GM18517 (cell line): ENCODE data around the gene MALAT1.
"Not testable (repeated sequence)": the region's sequence is repeated elsewhere in the genome, so short reads cannot be mapped to it uniquely, and the experiment has no call there.

Experiments used
- ATAC-seq: cut with Tn5 transposase; IDR thresholded peaks from one replicate; pipeline ENCODE4 v1.9.1; 2021; ENCODE audit warnings: mild to moderate bottlenecking, moderate library complexity; ENCODE audit not compliant: unreplicated experiment

The MALAT1 gene

DNA sequence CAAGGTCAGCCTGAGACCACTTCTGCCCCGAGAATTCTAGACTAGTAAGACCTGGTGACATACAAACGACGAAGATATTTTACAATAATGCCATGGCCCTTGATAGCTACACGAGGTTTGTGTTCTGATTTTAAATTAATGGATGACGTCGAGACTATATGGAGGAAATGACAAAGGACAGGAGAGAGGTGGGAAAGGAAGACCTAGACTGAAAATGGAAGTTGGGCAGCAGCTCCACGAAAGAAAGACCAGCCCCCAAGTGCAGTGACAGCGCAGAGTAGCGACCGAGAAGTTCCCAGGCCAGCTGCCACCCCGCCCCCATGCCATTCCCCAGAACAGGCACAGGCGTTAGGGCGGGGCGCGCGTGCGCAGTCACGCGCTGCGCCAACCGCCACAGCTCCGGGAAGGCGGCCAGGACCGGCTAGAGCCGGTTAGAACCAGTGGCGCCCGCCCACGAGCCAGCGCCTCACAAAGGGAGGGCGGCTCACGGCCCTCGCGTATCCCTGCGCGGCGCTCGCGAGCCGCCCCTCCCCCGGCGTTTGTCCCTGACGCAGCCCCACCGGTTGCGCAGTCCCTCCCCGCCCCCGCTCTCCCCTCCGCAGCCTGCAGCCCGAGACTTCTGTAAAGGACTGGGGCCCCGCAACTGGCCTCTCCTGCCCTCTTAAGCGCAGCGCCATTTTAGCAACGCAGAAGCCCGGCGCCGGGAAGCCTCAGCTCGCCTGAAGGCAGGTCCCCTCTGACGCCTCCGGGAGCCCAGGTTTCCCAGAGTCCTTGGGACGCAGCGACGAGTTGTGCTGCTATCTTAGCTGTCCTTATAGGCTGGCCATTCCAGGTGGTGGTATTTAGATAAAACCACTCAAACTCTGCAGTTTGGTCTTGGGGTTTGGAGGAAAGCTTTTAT lies 1.5 kb upstream of the MALAT1 start:
- peak; percentile 45 for ATAC-seq

DNA sequence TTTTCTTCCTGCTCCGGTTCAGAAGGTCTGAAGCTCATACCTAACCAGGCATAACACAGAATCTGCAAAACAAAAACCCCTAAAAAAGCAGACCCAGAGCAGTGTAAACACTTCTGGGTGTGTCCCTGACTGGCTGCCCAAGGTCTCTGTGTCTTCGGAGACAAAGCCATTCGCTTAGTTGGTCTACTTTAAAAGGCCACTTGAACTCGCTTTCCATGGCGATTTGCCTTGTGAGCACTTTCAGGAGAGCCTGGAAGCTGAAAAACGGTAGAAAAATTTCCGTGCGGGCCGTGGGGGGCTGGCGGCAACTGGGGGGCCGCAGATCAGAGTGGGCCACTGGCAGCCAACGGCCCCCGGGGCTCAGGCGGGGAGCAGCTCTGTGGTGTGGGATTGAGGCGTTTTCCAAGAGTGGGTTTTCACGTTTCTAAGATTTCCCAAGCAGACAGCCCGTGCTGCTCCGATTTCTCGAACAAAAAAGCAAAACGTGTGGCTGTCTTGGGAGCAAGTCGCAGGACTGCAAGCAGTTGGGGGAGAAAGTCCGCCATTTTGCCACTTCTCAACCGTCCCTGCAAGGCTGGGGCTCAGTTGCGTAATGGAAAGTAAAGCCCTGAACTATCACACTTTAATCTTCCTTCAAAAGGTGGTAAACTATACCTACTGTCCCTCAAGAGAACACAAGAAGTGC lies 661 bp upstream of the MALAT1 start:
- ATAC-seq = no peak

DNA sequence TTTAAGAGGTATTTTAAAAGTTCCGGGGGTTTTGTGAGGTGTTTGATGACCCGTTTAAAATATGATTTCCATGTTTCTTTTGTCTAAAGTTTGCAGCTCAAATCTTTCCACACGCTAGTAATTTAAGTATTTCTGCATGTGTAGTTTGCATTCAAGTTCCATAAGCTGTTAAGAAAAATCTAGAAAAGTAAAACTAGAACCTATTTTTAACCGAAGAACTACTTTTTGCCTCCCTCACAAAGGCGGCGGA lies 193 bp upstream of the MALAT1 start:
- no peak for ATAC-seq

DNA sequence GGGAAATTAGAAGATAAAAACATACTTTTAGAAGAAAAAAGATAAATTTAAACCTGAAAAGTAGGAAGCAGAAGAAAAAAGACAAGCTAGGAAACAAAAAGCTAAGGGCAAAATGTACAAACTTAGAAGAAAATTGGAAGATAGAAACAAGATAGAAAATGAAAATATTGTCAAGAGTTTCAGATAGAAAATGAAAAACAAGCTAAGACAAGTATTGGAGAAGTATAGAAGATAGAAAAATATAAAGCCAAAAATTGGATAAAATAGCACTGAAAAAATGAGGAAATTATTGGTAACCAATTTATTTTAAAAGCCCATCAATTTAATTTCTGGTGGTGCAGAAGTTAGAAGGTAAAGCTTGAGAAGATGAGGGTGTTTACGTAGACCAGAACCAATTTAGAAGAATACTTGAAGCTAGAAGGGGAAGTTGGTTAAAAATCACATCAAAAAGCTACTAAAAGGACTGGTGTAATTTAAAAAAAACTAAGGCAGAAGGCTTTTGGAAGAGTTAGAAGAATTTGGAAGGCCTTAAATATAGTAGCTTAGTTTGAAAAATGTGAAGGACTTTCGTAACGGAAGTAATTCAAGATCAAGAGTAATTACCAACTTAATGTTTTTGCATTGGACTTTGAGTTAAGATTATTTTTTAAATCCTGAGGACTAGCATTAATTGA lies 1.0 kb downstream of the MALAT1 start:
- ATAC-seq = no peak

DNA sequence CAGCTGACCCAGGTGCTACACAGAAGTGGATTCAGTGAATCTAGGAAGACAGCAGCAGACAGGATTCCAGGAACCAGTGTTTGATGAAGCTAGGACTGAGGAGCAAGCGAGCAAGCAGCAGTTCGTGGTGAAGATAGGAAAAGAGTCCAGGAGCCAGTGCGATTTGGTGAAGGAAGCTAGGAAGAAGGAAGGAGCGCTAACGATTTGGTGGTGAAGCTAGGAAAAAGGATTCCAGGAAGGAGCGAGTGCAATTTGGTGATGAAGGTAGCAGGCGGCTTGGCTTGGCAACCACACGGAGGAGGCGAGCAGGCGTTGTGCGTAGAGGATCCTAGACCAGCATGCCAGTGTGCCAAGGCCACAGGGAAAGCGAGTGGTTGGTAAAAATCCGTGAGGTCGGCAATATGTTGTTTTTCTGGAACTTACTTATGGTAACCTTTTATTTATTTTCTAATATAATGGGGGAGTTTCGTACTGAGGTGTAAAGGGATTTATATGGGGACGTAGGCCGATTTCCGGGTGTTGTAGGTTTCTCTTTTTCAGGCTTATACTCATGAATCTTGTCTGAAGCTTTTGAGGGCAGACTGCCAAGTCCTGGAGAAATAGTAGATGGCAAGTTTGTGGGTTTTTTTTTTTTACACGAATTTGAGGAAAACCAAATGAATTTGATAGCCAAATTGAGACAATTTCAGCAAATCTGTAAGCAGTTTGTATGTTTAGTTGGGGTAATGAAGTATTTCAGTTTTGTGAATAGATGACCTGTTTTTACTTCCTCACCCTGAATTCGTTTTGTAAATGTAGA lies 1.7 kb downstream of the MALAT1 start:
- ATAC-seq = no peak

DNA sequence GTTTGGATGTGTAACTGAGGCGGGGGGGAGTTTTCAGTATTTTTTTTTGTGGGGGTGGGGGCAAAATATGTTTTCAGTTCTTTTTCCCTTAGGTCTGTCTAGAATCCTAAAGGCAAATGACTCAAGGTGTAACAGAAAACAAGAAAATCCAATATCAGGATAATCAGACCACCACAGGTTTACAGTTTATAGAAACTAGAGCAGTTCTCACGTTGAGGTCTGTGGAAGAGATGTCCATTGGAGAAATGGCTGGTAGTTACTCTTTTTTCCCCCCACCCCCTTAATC lies 2.3 kb downstream of the MALAT1 start:
- no peak for ATAC-seq

DNA sequence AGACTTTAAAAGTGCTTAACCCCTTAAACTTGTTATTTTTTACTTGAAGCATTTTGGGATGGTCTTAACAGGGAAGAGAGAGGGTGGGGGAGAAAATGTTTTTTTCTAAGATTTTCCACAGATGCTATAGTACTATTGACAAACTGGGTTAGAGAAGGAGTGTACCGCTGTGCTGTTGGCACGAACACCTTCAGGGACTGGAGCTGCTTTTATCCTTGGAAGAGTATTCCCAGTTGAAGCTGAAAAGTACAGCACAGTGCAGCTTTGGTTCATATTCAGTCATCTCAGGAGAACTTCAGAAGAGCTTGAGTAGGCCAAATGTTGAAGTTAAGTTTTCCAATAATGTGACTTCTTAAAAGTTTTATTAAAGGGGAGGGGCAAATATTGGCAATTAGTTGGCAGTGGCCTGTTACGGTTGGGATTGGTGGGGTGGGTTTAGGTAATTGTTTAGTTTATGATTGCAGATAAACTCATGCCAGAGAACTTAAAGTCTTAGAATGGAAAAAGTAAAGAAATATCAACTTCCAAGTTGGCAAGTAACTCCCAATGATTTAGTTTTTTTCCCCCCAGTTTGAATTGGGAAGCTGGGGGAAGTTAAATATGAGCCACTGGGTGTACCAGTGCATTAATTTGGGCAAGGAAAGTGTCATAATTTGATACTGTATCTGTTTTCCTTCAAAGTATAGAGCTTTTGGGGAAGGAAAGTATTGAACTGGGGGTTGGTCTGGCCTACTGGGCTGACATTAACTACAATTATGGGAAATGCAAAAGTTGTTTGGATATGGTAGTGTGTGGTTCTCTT lies 2.8 kb downstream of the MALAT1 start:
- ATAC-seq = no peak

DNA sequence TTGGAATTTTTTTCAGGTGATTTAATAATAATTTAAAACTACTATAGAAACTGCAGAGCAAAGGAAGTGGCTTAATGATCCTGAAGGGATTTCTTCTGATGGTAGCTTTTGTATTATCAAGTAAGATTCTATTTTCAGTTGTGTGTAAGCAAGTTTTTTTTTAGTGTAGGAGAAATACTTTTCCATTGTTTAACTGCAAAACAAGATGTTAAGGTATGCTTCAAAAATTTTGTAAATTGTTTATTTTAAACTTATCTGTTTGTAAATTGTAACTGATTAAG lies 3.4 kb downstream of the MALAT1 start:
- ATAC-seq = no peak

DNA sequence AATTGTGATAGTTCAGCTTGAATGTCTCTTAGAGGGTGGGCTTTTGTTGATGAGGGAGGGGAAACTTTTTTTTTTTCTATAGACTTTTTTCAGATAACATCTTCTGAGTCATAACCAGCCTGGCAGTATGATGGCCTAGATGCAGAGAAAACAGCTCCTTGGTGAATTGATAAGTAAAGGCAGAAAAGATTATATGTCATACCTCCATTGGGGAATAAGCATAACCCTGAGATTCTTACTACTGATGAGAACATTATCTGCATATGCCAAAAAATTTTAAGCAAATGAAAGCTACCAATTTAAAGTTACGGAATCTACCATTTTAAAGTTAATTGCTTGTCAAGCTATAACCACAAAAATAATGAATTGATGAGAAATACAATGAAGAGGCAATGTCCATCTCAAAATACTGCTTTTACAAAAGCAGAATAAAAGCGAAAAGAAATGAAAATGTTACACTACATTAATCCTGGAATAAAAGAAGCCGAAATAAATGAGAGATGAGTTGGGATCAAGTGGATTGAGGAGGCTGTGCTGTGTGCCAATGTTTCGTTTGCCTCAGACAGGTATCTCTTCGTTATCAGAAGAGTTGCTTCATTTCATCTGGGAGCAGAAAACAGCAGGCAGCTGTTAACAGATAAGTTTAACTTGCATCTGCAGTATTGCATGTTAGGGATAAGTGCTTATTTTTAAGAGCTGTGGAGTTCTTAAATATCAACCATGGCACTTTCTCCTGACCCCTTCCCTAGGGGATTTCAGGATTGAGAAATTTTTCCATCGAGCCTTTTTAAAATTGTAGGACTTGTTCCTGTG lies 3.9 kb downstream of the MALAT1 start:
- no peak for ATAC-seq

DNA sequence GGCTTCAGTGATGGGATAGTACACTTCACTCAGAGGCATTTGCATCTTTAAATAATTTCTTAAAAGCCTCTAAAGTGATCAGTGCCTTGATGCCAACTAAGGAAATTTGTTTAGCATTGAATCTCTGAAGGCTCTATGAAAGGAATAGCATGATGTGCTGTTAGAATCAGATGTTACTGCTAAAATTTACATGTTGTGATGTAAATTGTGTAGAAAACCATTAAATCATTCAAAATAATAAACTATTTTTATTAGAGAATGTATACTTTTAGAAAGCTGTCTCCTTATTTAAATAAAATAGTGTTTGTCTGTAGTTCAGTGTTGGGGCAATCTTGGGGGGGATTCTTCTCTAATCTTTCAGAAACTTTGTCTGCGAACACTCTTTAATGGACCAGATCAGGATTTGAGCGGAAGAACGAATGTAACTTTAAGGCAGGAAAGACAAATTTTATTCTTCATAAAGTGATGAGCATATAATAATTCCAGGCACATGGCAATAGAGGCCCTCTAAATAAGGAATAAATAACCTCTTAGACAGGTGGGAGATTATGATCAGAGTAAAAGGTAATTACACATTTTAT lies 4.6 kb downstream of the MALAT1 start:
- ATAC-seq = no peak

DNA sequence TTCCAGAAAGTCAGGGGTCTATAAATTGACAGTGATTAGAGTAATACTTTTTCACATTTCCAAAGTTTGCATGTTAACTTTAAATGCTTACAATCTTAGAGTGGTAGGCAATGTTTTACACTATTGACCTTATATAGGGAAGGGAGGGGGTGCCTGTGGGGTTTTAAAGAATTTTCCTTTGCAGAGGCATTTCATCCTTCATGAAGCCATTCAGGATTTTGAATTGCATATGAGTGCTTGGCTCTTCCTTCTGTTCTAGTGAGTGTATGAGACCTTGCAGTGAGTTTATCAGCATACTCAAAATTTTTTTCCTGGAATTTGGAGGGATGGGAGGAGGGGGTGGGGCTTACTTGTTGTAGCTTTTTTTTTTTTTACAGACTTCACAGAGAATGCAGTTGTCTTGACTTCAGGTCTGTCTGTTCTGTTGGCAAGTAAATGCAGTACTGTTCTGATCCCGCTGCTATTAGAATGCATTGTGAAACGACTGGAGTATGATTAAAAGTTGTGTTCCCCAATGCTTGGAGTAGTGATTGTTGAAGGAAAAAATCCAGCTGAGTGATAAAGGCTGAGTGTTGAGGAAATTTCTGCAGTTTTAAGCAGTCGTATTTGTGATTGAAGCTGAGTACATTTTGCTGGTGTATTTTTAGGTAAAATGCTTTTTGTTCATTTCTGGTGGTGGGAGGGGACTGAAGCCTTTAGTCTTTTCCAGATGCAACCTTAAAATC lies 5.3 kb downstream of the MALAT1 start:
- no peak for ATAC-seq

DNA sequence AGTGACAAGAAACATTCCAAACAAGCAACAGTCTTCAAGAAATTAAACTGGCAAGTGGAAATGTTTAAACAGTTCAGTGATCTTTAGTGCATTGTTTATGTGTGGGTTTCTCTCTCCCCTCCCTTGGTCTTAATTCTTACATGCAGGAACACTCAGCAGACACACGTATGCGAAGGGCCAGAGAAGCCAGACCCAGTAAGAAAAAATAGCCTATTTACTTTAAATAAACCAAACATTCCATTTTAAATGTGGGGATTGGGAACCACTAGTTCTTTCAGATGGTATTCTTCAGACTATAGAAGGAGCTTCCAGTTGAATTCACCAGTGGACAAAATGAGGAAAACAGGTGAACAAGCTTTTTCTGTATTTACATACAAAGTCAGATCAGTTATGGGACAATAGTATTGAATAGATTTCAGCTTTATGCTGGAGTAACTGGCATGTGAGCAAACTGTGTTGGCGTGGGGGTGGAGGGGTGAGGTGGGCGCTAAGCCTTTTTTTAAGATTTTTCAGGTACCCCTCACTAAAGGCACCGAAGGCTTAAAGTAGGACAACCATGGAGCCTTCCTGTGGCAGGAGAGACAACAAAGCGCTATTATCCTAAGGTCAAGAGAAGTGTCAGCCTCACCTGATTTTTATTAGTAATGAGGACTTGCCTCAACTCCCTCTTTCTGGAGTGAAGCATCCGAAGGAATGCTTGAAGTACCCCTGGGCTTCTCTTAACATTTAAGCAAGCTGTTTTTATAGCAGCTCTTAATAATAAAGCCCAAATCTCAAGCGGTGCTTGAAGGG lies 6.0 kb downstream of the MALAT1 start:
- no peak for ATAC-seq

DNA sequence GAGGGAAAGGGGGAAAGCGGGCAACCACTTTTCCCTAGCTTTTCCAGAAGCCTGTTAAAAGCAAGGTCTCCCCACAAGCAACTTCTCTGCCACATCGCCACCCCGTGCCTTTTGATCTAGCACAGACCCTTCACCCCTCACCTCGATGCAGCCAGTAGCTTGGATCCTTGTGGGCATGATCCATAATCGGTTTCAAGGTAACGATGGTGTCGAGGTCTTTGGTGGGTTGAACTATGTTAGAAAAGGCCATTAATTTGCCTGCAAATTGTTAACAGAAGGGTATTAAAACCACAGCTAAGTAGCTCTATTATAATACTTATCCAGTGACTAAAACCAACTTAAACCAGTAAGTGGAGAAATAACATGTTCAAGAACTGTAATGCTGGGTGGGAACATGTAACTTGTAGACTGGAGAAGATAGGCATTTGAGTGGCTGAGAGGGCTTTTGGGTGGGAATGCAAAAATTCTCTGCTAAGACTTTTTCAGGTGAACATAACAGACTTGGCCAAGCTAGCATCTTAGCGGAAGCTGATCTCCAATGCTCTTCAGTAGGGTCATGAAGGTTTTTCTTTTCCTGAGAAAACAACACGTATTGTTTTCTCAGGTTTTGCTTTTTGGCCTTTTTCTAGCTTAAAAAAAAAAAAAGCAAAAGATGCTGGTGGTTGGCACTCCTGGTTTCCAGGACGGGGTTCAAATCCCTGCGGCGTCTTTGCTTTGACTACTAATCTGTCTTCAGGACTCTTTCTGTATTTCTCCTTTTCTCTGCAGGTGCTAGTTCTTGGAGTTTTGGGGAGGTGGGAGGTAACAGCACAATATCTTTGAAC lies 6.8 kb downstream of the MALAT1 start:
- no peak for ATAC-seq

DNA sequence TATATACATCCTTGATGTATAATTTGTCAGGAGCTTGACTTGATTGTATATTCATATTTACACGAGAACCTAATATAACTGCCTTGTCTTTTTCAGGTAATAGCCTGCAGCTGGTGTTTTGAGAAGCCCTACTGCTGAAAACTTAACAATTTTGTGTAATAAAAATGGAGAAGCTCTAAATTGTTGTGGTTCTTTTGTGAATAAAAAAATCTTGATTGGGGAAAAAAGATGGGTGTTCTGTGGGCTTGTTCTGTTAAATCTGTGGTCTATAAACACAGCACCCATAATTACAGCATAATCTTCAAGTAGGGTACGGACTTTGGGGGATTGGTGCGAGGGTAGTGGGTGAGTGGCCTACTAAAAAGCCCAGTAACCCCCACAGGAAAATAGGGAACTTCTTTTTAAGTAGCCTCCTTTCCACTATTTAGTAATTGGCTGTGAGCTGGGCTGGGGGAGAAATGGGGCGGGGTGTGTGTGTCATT lies 7.5 kb downstream of the MALAT1 start:
- peak; percentile 0 for ATAC-seq

DNA sequence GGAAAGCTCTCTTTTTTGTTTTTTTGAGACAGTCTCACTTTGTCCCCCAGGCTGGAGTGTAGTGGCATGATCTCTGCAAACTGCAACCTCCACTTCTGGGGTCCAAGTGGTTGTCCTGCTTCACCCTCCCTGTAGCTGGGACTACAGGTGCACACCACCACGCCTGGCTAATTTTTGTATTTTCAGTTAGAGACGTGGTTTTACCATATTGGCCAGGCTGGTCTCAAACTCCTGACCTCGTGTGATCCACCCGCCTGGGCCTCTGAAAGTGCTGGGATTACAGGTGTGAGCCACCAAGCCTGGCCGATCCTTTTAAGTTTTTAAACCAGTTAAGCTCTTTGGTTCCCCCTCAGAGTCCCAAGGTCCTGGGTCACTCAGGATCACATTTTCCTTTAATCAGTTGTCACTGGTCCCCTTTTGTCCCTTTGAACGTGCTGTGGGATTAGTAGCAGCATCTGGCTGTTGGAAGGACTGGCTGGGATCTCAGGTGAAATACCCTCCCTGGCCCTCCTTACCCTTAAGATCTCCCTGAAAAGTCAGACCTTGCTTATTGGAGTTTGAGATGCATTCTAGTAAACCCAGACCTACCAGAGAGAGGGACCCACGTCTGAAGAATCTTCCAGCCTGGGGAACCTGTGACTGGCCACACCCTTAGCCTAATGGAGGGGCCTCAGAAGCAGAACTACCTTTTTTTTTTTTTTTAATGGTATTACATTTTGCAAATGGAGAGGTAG lies 8.1 kb downstream of the MALAT1 start:
- ATAC-seq = peak; percentile 28

DNA sequence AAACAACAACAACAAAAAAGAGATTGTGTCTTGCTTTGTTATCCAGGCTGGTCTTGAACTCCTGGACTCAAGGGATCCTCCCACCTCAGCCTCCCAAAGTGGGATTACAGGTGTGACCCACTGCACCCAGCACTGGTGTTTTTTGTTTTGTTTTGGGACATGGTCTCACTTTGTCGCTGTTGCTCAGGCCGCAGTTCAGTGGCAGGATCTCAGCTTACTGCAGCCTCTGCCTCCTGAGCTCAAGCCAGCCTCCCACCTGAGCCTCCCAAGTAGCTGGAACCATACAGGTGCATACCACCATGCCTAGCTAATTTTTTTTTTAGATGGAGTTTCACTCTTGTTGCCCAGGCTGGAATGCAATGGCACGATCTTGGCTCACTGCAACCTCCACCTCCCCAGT lies 13.5 kb downstream of the MALAT1 start:
- ATAC-seq = not testable (repeated sequence)
